Measurements from ENCODE around the gene MTCL3.

MTCL3 gene

DNA sequence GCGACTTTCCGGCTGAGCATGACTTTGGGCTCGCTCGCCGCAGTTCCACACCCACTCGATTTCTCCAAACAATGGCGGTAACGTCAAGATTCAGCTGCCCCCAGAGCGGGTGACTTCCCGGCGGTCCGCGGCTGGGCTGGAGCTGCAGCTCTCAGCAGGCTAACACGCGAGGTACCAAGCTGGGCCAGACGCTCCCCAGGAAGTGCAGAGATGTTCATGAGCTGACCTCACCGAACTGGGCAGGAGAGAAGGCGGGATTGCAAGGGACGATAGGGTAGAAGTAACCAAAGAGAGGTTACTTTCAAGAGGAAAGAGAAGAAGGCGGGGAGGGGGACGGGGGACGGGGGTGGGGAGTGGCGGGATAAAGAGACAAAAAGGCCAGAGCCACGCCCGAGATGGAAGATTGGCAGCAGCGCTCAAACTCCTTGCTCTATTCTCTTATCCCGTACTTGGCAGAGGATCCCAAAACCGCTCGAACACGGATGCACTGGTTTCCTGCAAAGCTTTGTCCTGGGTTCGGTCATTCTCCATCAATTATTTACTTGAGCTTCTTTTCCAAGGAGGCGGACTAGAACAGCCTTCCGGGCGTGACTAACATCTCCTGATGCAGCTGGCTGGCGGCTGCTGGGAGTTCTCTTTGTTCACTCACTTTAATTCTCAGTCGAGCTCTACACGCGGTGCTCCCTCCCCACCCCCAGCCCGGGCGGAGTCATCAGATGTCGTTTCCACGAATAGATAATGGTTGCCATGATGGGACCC is at the start of gene MTCL3:
Gene MTCL3 (minus strand): TSS at position 626 of the 759 bp plus-strand sequence.
- H3K36me3 ChIP-seq (ENCODE audit: control insufficient read depth, insufficient read depth, low read length), result no peaks in the 10 kb centered on the region
- H3K27ac ChIP-seq (ENCODE audit: low read depth, low read length), result peak within 1 kb of the TSS; percentile 100
- H3K4me1 ChIP-seq (ENCODE audit: control insufficient read depth, insufficient read depth, low read length), result no peaks in the 10 kb centered on the region
- peaks cover 62% of the 10 kb centered on the region for H3K27me3 Mint-ChIP-seq (ENCODE audit: insufficient read depth)
- H3K4me1 Mint-ChIP-seq, result peaks cover 18% of the 10 kb centered on the region
- H3K27me3 ChIP-seq (ENCODE audit: control insufficient read depth, insufficient read depth, low read length, poor library complexity, severe bottlenecking), result peaks cover 51% of the 10 kb centered on the region
- no peaks in the 10 kb centered on the region for H3K9me3 ChIP-seq (ENCODE audit: control insufficient read depth, low read length)
- peak within 1 kb of the TSS; percentile 74 for H3K4me3 ChIP-seq (ENCODE audit: low read length)
- no peaks in the 10 kb centered on the region for H3K9me3 Mint-ChIP-seq
- no peak within 1 kb of the TSS for H3K9ac ChIP-seq (ENCODE audit: extremely low read depth, low read length, poor library complexity, severe bottlenecking)
- TF ChIP-seq, protein P1, sequence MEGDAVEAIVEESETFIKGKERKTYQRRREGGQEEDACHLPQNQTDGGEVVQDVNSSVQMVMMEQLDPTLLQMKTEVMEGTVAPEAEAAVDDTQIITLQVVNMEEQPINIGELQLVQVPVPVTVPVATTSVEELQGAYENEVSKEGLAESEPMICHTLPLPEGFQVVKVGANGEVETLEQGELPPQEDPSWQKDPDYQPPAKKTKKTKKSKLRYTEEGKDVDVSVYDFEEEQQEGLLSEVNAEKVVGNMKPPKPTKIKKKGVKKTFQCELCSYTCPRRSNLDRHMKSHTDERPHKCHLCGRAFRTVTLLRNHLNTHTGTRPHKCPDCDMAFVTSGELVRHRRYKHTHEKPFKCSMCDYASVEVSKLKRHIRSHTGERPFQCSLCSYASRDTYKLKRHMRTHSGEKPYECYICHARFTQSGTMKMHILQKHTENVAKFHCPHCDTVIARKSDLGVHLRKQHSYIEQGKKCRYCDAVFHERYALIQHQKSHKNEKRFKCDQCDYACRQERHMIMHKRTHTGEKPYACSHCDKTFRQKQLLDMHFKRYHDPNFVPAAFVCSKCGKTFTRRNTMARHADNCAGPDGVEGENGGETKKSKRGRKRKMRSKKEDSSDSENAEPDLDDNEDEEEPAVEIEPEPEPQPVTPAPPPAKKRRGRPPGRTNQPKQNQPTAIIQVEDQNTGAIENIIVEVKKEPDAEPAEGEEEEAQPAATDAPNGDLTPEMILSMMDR (conservative IDR thresholded peaks at IDR 0.05), result no peak
- 0% methylated on average over 17 to 42 of the region's 42 CpGs for WGBS, 2 experiments (ENCODE audit: insufficient coverage in 1 of 2, insufficient read length in 1 of 2)
- no peak within 1 kb of the TSS for H3K27ac Mint-ChIP-seq
- peak; percentile 86 for DNase-seq
- H3K4me3 Mint-ChIP-seq, result peak within 1 kb of the TSS; percentile 58
- H3K36me3 Mint-ChIP-seq (ENCODE audit: low read depth), result no peaks in the 10 kb centered on the region

DNA sequence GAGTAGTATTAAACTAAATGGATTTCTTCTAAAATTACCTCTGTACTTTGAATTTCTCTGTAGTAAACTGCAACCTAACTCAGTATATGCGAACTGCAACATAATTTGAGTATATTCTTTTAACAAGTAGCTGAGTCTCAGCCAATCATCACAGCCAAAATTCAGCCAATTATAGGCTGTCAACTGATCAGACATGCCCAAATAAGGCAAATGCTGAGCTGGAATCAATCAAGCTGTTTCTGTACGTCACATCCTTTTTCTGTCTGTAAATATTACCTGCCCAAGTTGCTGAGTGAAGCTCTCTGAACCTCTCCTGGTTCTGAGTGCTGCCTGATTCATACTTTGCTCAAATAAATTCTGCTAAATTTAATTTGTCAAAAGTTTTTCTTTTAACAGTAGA is 48.3 kb upstream of the MTCL3 start:
- TF ChIP-seq, protein P1 (conservative IDR thresholded peaks at IDR 0.05), result no peak
- no peaks in the 10 kb centered on the region for H3K4me1 Mint-ChIP-seq

DNA sequence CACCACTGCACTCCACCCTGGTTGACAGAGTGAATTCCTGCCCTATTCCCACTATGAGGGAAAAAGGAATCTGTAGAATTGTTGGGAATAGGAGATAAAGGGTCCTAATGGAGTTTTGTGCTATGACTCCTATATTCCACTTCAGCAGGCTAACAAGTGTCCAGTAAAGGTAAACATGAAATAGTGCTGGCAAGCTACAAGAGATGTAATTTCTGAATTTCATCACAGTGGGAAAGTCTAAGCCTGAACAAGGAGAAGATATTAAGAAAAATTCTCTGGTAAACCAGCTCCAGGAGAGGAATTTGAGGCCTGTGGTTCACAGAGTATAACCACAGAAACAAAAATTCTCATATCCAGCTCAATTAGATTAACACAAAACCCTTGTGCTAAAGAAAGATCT is 47.5 kb upstream of the MTCL3 start:
- Histone ChIP-seq H3K36me3 (ENCODE audit: control insufficient read depth, insufficient read depth, low read length) (no peaks in the 10 kb centered on the region), H3K4me3 (ENCODE audit: low read length) (no peak overlapping the region), H3K4me1 (ENCODE audit: control insufficient read depth, insufficient read depth, low read length) (no peaks in the 10 kb centered on the region), H3K27me3 (ENCODE audit: control insufficient read depth, insufficient read depth, low read length, poor library complexity, severe bottlenecking) (no peaks in the 10 kb centered on the region), H3K9ac (ENCODE audit: extremely low read depth, low read length, poor library complexity, severe bottlenecking) (no peak overlapping the region), H3K9me3 (ENCODE audit: control insufficient read depth, low read length) (no peaks in the 10 kb centered on the region), H3K27ac (ENCODE audit: low read depth, low read length) (no peak overlapping the region)
- no peaks in the 10 kb centered on the region for H3K4me1 Mint-ChIP-seq
- no peak for DNase-seq
- H3K27ac Mint-ChIP-seq, result no peak overlapping the region
- no peaks in the 10 kb centered on the region for H3K36me3 Mint-ChIP-seq (ENCODE audit: low read depth)
- no peak overlapping the region for H3K4me3 Mint-ChIP-seq
- no peaks in the 10 kb centered on the region for H3K27me3 Mint-ChIP-seq (ENCODE audit: insufficient read depth)
- H3K9me3 Mint-ChIP-seq, result no peaks in the 10 kb centered on the region
- TF ChIP-seq, protein P1 (conservative IDR thresholded peaks at IDR 0.05), result no peak

More for the DNA sequence above, 48.3 kb upstream of the MTCL3 start:
- WGBS, 2 experiments (ENCODE audit: insufficient coverage in 1 of 2, insufficient read length in 1 of 2), result 88 to 99% methylated on average over 2 of the region's 2 CpGs
- Histone ChIP-seq H3K9me3 (ENCODE audit: control insufficient read depth, low read length) (no peaks in the 10 kb centered on the region), H3K27ac (ENCODE audit: low read depth, low read length) (no peak overlapping the region), H3K4me3 (ENCODE audit: low read length) (no peak overlapping the region), H3K9ac (ENCODE audit: extremely low read depth, low read length, poor library complexity, severe bottlenecking) (no peak overlapping the region), H3K36me3 (ENCODE audit: control insufficient read depth, insufficient read depth, low read length) (no peaks in the 10 kb centered on the region), H3K27me3 (ENCODE audit: control insufficient read depth, insufficient read depth, low read length, poor library complexity, severe bottlenecking) (no peaks in the 10 kb centered on the region), H3K4me1 (ENCODE audit: control insufficient read depth, insufficient read depth, low read length) (no peaks in the 10 kb centered on the region)
- no peaks in the 10 kb centered on the region for H3K36me3 Mint-ChIP-seq (ENCODE audit: low read depth)
- H3K9me3 Mint-ChIP-seq, result no peaks in the 10 kb centered on the region
- no peak for DNase-seq
- no peaks in the 10 kb centered on the region for H3K27me3 Mint-ChIP-seq (ENCODE audit: insufficient read depth)
- H3K4me3 Mint-ChIP-seq, result no peak overlapping the region
- no peak overlapping the region for H3K27ac Mint-ChIP-seq

Data from endodermal cell (in vitro differentiated cells).